GM23338 (cell line): Measurements from ENCODE around the gene SEPHS1. TPM values are rescaled to one million over a fixed set of nuclear protein-coding genes. Genes with fewer than 3 reads are reported as not detected.

Source experiments
- ATAC-seq: fragments of 200-7000 bp; cut with Tn5 transposase; 3 replicates; pipeline ENCODE4 v1.9.1; 2020
- DNase-seq: peaks from one replicate; pipeline ENCODE4 v3.0.0-alpha.2; 2015; ENCODE audit warnings: low spot score
- H2AFZ ChIP-seq: fragments of 200-600 bp; sonication (generic); 2 replicates; pipeline ENCODE4 v1.8.0; 2016; ENCODE audit warnings: antibody characterized with exemption, mild to moderate bottlenecking, moderate library complexity
- H3F3A ChIP-seq: fragments of 200-600 bp; sonication (generic); replicated peaks from 2 replicates; pipeline ENCODE4 v1.8.0; 2017; ENCODE audit warnings: antibody characterized with exemption, mixed run types, low read depth
- H3K27ac ChIP-seq: fragments of 200-600 bp; sonication (generic); 2 replicates; pipeline ENCODE4 v1.6.1; 2016; ENCODE audit warnings: low read depth
- H3K27me3 ChIP-seq: fragments of 200-600 bp; sonication (generic); 2 replicates; pipeline ENCODE4 v1.8.0; 2016; ENCODE audit warnings: mild to moderate bottlenecking, mixed run types, moderate library complexity; ENCODE audit not compliant: insufficient read depth
- H3K36me3 ChIP-seq: fragments of 200-600 bp; sonication (generic); 2 replicates; pipeline ENCODE4 v1.8.0; 2016; ENCODE audit warnings: mild to moderate bottlenecking; ENCODE audit not compliant: insufficient read depth
- H3K4me1 ChIP-seq: fragments of 200-600 bp; sonication (generic); 2 replicates; pipeline ENCODE4 v1.8.0; 2016; ENCODE audit warnings: mild to moderate bottlenecking, moderate library complexity; ENCODE audit not compliant: insufficient read depth
- H3K4me2 ChIP-seq: fragments of 200-600 bp; sonication (generic); 2 replicates; pipeline ENCODE4 v1.7.1; 2017; ENCODE audit warnings: mixed run types
- H3K4me3 ChIP-seq: fragments of 200-600 bp; sonication (generic); 2 replicates; pipeline ENCODE4 v1.6.1; 2016; ENCODE audit warnings: mixed run types
- H3K79me2 ChIP-seq: fragments of 200-600 bp; sonication (generic); replicated peaks from 2 replicates; pipeline ENCODE4 v1.8.0; 2017; ENCODE audit warnings: mild to moderate bottlenecking; ENCODE audit not compliant: insufficient read depth
- H3K9me2 ChIP-seq: fragments of 200-600 bp; sonication (generic); 2 replicates; pipeline ENCODE4 v1.8.0; 2017; ENCODE audit not compliant: insufficient read depth
- H4K20me1 ChIP-seq: fragments of 200-600 bp; sonication (generic); replicated peaks from 2 replicates; pipeline ENCODE4 v1.8.0; 2017; ENCODE audit warnings: mild to moderate bottlenecking; ENCODE audit not compliant: insufficient read depth
- H3K27ac Mint-ChIP-seq: 2 replicates; pipeline ENCODE4 v1.8.0; 2020; ENCODE audit warnings: inconsistent platforms, mild to moderate bottlenecking, moderate library complexity, mixed read lengths
- H3K27me3 Mint-ChIP-seq: 3 replicates; pipeline ENCODE4 v1.8.0; 2022; ENCODE audit warnings: low read depth, mild to moderate bottlenecking, moderate library complexity, mixed read lengths, inconsistent platforms; ENCODE audit not compliant: insufficient read depth, poor library complexity
- H3K36me3 Mint-ChIP-seq: 3 replicates; pipeline ENCODE4 v1.8.0; 2021; ENCODE audit warnings: low read depth, mild to moderate bottlenecking, inconsistent platforms, moderate library complexity, mixed read lengths
- H3K4me1 Mint-ChIP-seq: 3 replicates; pipeline ENCODE4 v1.8.0; 2020; ENCODE audit warnings: mild to moderate bottlenecking, inconsistent platforms, mixed read lengths
- H3K4me3 Mint-ChIP-seq: 3 replicates; pipeline ENCODE4 v1.8.0; 2021; ENCODE audit warnings: moderate library complexity, mild to moderate bottlenecking, inconsistent platforms, mixed read lengths
- H3K9me3 Mint-ChIP-seq: 3 replicates; pipeline ENCODE4 v1.8.0; 2020; ENCODE audit warnings: moderate library complexity, mild to moderate bottlenecking, inconsistent platforms, mixed read lengths
- CTCF ChIP-seq, 2 experiments: fragments of 200-600 bp in 1 of 2; sonication (generic) in 1 of 2; conservative IDR thresholded peaks; 2 replicates each; pipeline versions ENCODE4 v1.5.1 to v1.6.1; 2016 to 2017; ENCODE audit warnings: antibody characterized with exemption in 2 of 2, low read depth in 2 of 2, mild to moderate bottlenecking in 2 of 2, moderate library complexity in 1 of 2
- REST ChIP-seq: IDR thresholded peaks from one replicate; pipeline ENCODE4 v1.6.1; 2018; ENCODE audit warnings: antibody characterized with exemption; ENCODE audit not compliant: unreplicated experiment
- STAT1 ChIP-seq: IDR thresholded peaks from one replicate; pipeline ENCODE4 v1.6.1; 2016; ENCODE audit warnings: antibody characterized with exemption; ENCODE audit not compliant: unreplicated experiment
- ZNF114 ChIP-seq: fragments of 250-450 bp; sonication (Bioruptor Pico); IDR thresholded peaks from 2 replicates; pipeline ENCODE4 v1.5.0; 2020; ENCODE audit warnings: mild to moderate bottlenecking, moderate library complexity
- ZNF331 ChIP-seq: fragments of 250-450 bp; sonication (Bioruptor Pico); IDR thresholded peaks from 2 replicates; pipeline ENCODE4 v1.5.0; 2020; ENCODE audit warnings: low read depth, mild to moderate bottlenecking, moderate library complexity
- polyA plus RNA-seq: library from polyadenylated mRNA; unstranded; fragments of >200 nt; fragmentation: Nextera tagmentation; extraction: Ambion mirVana; gene quantifications from 2 replicates; pipeline ENCODE4 v1.2.1, GENCODE V29; 2016
- total RNA-seq: library from RNA; depleted of rRNA; stranded (reverse); fragments of >200 nt; shearing (Covaris generic); gene quantifications from 2 replicates; pipeline ENCODE4 v1.2.3, GENCODE V29; 2014

The SEPHS1 gene
- total and polyA plus RNA-seq, 2 experiments from 2014 or later: 260 to 609 TPM

DNA sequence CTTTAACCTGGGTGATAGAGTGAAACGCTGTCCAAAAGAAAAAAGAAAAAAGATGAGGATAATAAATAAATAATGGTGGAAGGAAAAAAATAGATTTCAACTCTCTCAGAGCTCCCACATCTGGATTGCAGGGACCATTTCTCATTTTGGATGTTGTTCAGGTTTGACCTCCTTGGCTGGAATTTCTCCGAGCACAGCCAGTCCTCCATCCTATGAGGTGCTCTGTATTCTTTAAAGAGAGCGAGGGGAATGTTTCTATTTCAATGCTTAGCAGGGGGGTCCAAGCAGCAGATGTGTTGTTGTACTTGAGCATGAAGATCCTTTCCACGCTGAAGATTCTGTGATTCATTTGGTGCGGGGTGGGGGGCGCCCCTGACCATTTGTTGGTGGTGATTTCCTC, 17.7 kb upstream of the SEPHS1 start:
- H3K27me3 Mint-ChIP-seq: no peaks in the 10 kb centered on the region
- 0 out of 2 replicates have a peak overlapping the region, but pooled peaks have one; percentile 34 for H3K4me2 ChIP-seq
- no peaks in the 10 kb centered on the region; the same call in 2 of the 3 replicates for H3K9me3 Mint-ChIP-seq
- H3K79me2 ChIP-seq: no peaks in the 10 kb centered on the region
- no peaks in the 10 kb centered on the region for H3K36me3 ChIP-seq
- H3K27me3 ChIP-seq: no peaks in the 10 kb centered on the region
- no peaks in the 10 kb centered on the region for H4K20me1 ChIP-seq
- H3K9me2 ChIP-seq: no peaks in the 10 kb centered on the region
- H3F3A ChIP-seq: no peaks in the 10 kb centered on the region
- H3K4me3 Mint-ChIP-seq: no peak overlapping the region
- no peak overlapping the region for H3K27ac Mint-ChIP-seq
- no peaks in the 10 kb centered on the region for H3K36me3 Mint-ChIP-seq
- no peaks in the 10 kb centered on the region for H3K4me1 ChIP-seq
- ATAC-seq: no peak
- H3K27ac ChIP-seq: no peak overlapping the region
- peak overlapping the region; percentile 29; the same call in 1 of the 2 replicates for H2AFZ ChIP-seq
- H3K4me1 Mint-ChIP-seq: peaks cover 3% of the 10 kb centered on the region; the same call in 2 of the 3 replicates
- TF ChIP-seq CTCF (conservative IDR thresholded peaks at IDR 0.05; ENCODE audit: low read depth in 2 of 2) (peak in 1 of 2 experiments; percentile 30; a peak in 1 of 4 replicates), ZNF114 (CRISPR knock-in tag) (no peak)
- no peak for DNase-seq
- no peak overlapping the region for H3K4me3 ChIP-seq

DNA sequence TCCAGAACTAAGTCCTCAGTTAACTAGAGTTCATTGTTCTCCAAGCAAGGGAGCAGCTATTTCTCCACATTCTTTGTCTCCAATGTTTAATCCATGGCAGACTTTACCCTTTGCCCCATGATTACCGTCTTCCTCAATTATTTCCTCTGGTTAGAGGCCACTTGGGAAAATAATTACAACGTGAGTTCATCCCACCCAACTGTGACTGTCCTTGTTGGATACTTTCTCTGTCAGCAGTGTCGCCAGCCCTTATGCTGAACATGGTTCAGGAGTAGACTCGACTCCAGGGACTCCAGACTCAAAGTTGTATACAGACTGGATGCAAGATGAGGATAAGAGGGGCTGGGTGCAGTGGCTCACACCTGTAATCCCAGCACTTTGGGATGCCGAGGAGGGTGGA, 17.1 kb upstream of the SEPHS1 start:
- H3K9me3 Mint-ChIP-seq: no peaks in the 10 kb centered on the region; the same call in 2 of the 3 replicates
- H3K27ac ChIP-seq: no peak overlapping the region
- no peaks in the 10 kb centered on the region for H3K36me3 Mint-ChIP-seq
- no peaks in the 10 kb centered on the region for H3K79me2 ChIP-seq
- no peaks in the 10 kb centered on the region for H3K36me3 ChIP-seq
- no peak overlapping the region for H3K27ac Mint-ChIP-seq
- H3K4me2 ChIP-seq: no peak overlapping the region
- H3K4me3 ChIP-seq: no peak overlapping the region
- no peaks in the 10 kb centered on the region for H3F3A ChIP-seq
- H3K27me3 ChIP-seq: no peaks in the 10 kb centered on the region
- H3K4me3 Mint-ChIP-seq: no peak overlapping the region
- H3K9me2 ChIP-seq: no peaks in the 10 kb centered on the region
- TF ChIP-seq ZNF114 (CRISPR knock-in tag) (no peak), REST (no peak), STAT1 (no peak), ZNF331 (no peak), CTCF (conservative IDR thresholded peaks at IDR 0.05; ENCODE audit: low read depth in 2 of 2) (no peak)
- H3K27me3 Mint-ChIP-seq: no peaks in the 10 kb centered on the region
- no peak for DNase-seq
- H2AFZ ChIP-seq: peak overlapping the region; percentile 29; the same call in 1 of the 2 replicates
- peaks cover 3% of the 10 kb centered on the region; the same call in 2 of the 3 replicates for H3K4me1 Mint-ChIP-seq
- H4K20me1 ChIP-seq: no peaks in the 10 kb centered on the region
- ATAC-seq: no peak
- no peaks in the 10 kb centered on the region for H3K4me1 ChIP-seq
